Amniotic stem cell (primary cell): ENCODE results near the gene SULT1E1.

Experiments
- DNase-seq: peaks from one replicate; lab custom pipeline; 2025; lab: John Stamatoyannopoulos, UW

The SULT1E1 gene, protein sequence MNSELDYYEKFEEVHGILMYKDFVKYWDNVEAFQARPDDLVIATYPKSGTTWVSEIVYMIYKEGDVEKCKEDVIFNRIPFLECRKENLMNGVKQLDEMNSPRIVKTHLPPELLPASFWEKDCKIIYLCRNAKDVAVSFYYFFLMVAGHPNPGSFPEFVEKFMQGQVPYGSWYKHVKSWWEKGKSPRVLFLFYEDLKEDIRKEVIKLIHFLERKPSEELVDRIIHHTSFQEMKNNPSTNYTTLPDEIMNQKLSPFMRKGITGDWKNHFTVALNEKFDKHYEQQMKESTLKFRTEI

GRCh38 chr4:69860052-69860451 lies at the start of gene SULT1E1:
Gene SULT1E1, minus strand, starts transcription at chr4:69860145. Its CDS starts 2,501 bp downstream, at chr4:69857644.
- DNase-seq: no peak

DNA sequence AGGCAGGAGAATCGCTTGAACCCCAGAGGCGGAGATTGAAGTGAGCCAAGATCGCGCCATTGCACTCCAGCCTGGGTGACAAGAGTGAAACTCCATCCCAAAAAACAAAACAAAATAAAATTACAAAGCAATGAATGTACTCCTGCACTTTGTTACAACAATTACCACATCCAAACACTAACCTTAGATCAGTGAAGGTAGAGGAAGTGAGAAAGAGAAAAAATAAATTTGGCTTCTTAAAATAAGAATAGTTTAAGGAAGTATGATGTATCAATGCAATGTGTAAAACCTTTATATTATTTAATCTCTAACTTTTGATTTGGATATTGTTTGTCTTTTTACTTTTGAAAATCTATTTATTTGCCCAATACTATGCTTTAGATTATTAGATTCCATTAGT lies 49.2 kb upstream of the SULT1E1 start:
- DNase-seq: no peak

GRCh38 chr4:69907151-69907550 lies 47.2 kb upstream of the SULT1E1 start:
- DNase-seq: peak; percentile 12

GRCh38 chr4:69896530-69897116 lies 36.7 kb upstream of the SULT1E1 start:
- no peak for DNase-seq

GRCh38 chr4:69894721-69895120 lies 34.8 kb upstream of the SULT1E1 start:
- DNase-seq: no peak

DNA sequence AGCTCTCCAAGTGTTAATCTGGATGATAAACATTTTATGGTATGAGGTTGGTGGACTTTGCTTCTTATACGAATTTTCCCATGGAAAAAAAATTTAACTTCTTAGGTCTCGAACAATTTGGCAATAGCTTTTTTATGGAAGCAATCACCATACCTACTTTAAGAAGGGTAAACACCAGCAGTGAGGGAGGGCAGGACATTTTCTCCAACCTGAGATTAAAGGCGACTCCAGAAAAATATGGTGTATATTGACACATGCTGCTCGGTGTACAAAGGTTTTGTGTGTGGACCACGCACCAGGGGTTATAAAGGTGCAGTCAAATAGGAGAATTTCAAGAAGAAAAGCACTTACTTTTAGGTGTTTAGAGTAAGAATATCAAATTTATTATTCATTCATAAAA lies 34.2 kb upstream of the SULT1E1 start:
- DNase-seq: no peak

DNA sequence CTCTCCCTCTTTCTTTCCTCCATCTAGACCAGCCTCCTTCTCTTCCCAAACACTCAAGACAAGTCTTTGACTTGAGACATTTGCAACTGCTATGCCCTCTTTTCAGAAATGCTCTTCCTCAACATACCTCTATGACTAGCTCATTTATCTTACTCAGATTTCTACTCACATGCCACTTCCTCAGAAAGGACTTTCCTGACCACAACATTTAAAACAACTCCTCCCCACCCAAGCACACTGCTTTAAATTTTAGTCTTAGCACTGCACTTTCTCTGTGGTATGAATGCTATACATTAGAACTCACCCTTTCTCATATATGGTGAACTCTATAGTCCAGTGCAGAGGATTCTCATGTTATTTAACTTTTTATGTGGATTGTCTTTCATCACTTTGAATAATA lies 28.4 kb upstream of the SULT1E1 start:
- no peak for DNase-seq

DNA sequence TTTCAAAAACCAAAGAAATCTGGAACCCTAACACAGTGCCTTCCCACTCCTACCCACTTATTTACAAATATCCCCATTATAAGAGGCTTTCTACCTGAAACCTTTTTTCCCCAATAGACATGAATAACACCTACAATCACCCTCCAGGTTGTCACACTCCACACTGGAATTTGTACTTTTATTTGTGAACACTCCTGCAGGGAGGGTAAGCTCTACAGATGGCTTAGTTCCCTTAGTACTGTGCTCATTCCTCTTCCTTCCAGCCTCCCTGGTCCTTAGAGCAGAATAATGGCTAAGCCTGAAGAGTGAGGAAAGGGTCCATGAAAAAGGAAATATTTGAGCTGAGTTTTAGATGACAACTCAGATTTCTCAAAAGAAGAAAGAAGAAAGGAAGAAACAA lies 22.2 kb upstream of the SULT1E1 start:
- DNase-seq: no peak

GRCh38 chr4:69881173-69881773 lies 21.3 kb upstream of the SULT1E1 start:
- DNase-seq: peak; percentile 20

DNA sequence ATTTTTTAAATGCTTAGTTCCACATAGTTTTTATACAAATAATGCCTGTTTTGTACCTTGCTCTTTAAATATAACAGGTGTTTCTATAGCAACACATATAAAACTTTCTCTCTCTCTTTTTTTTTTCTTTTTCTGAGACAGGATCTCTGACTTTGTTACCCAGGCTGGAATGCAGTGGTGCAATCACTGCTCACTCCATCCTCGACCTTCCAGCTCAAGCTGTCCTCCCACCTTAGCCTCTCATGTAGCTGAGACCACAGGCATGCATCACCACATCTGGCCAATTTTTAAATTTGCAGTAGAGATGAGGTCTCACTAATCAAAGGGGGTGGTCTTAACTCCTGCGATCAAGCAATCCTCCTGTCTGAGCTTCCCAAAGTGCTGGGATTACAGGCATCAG lies 18.3 kb upstream of the SULT1E1 start:
- DNase-seq: no peak

DNA sequence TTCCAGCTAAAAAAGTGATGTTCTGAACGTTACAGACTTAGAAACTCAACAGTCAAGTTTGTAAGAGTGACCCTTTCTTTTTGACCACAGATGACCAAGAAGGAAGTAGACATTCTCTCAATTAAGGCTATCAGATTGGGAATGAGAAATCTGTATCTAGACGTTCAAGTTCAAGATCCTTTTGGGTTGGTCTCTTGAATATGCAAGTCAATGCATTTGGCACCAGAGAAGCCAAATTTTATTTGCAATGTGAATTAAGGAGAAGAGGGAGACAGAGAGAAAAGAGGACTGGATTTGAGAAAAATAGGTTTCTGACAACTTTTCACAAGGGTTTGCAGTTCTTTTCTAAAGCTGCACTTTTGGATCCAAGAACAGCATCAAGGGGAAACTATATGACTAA lies 17.5 kb upstream of the SULT1E1 start:
- DNase-seq: no peak

- DNase-seq: no peak
Observed at GRCh38 chr4:69876071-69876470, 16.1 kb upstream of the SULT1E1 start.

DNA sequence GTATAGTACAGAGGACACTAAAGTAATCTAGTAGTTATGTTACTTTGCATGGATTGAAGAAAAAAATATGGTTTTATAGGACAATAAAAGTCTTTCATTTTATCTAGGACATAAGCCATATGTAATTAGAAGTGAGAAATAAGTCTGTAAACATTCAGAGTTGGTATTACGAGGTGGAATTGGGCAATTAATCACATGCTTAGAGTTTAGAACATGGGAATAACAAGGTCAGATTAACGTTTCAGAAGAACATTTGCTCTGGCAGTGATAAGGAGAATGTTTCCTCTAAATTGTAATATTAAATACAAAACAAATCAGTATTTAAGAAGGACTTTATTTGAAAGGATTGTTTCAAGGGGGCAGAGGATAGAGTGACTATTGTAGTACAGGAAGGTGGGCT lies 15.6 kb upstream of the SULT1E1 start:
- no peak for DNase-seq

DNA sequence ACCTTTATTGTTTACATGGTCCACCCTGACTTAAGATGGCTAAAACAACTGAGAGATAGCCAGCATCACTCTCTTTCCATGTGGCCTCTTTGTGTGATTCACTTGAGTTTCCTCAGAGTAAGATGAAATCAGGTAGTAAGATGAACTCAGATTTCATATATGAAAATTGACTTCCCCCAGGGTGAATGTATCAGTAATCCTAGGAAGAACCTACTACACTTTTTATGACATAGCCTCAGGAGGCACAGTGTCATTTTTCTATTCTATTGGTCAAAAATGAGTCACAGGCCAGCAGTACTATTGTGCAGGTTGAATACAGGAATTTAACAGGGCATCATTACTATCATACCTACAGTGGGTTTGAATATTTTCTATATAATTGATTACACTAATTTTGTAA lies 14.6 kb upstream of the SULT1E1 start:
- no peak for DNase-seq

DNA sequence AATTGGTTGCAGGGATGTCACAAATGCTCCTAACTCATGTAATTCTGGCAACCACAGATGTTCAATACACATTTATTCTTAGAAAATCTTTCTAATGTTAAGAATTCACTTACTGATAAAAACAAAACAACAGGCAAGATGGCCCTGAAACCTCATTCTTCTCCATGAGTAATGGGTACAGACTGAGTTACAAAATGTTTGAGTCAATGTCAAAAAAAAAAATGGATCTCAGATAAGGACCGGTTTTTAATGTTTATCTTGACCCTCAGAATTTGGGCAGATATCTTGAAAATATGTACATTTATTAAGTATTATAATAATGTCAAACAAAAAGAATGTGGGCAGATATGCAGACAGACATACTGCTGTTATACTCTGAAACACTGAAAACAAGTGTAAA lies 1.8 kb upstream of the SULT1E1 start:
- DNase-seq: no peak

DNA sequence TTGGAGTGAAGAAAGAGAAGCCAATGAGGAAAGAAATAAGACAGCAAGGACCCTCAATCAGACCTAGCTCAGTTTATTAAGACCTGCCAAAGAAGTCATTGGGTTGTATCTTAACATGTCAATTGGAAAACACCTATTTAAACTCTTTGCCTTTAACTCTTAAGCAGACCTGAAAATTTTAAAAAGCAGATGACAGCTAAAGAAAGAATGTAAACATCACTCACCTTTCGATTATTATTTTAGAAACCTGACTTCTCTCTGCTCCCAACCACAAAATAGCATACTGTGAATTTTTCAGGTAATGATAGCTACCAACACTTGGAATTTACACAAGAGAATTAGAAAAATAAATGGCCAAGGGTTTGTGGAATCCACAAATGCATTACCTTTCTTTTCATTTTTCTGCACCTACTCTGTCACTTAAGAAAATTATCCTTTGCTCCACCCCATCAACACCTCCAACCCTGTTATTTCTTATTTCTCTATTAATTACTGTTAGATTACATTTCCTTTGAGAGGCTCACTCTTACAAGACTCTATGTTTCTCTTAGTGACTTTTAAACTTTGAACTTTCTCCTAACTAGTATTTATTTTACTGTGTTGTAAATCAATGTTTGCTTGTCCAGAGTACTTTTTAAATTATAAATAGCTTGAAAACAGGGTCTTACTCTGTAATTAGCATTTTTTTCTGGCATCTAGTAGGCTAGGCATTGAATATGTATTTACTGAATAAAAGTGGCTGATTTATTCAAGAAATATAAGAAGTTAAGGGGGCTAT lies 765 bp upstream of the SULT1E1 start:
- DNase-seq: no peak

DNA sequence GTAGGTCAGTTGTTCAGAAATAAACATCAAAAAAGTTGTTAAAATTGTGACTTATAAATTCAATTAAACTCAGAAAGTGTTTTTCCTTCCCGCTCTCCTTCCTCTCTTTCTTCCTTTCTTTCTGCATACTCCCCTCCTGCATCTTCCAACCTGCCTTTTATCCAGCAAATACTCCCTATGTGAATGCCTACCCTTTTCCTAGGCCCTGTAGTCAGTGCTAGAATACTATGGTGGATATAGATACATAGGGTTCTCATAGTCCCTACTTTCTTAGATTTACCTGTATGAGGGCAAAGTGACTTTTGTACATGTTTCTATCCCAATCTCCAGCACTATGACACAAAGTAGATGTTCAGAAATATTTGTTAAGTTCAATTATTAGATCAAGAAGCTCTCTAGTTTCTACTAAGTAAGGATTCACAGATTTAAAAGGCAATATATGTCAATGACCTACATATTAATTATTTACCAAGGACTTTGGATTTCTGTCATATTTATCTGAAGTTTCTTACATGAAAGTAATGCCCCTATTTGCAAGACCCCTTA lies 732 bp downstream of the SULT1E1 start:
- no peak for DNase-seq

DNA sequence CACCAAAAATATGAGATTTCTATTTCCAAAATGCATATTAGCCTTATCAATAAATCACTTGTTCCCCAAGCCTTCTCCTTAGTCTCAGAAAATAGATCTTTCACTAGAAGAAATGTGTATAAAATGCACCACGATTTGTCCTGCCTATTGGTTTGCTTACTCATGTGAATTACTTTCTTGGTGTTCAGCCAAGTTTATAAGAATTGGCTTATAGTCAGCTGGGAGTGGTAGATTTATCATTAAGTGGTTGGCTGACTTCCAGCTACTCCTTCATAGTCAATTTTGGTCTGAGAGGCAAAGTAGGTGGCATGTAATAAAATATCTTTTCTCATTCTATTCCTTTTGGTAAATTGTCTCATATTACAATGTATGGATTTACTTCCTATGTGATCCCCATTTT lies 1.3 kb downstream of the SULT1E1 start:
- no peak for DNase-seq

DNA sequence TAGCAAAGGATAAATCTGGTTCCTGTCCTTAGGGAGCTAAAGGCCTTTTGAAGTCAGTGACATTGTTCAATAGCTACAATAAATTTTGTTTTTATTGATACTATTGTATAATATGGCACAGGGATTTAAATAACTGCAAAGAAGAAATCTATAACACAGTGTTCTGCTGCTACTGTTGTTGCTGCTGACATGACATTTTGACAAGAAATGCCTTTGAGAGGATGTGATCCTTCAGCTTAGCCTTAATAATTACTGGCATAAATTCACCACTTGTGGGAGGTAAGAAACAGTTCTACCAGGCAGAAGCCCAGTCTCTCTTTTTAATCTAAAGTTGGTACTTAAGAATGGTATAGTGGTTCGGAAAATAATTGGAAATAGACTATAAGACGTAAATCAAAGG lies 4.1 kb downstream of the SULT1E1 start:
- no peak for DNase-seq

DNA sequence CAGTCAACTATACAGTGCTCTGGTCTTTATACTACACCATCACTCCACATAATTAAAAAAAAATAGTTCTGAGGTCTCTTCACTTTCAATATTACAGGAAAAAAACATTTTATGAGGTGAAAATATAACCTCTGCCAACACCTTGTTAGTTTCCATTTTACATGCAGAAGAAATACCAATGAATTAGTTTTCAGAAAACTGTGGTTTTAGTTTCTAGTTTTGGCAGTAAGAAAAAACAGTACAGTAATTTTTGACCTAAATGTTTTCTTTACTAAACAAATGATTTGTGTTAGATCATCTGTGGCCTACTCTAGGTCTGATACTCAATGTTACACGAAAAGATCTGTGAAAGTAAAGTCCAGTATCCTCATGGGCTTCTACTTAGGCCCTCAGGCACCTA lies 10.0 kb downstream of the SULT1E1 start:
- DNase-seq: no peak

DNA sequence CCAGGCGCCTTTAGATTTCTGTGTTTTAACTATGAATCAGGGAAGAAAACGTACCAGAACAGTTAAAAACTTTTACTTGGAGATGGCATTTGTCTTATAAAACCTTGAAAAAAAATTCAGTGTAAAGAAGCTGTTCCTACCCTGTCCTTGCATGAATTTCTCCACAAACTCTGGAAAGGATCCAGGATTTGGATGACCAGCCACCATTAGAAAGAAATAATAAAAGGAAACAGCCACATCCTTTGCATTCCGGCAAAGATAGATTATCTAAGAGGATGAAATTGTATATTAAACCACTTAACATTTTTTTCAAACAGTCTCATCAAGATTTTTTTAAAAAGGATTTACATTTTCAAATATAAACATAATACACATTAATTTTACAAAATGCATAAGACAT lies 10.6 kb downstream of the SULT1E1 start:
- no peak for DNase-seq

DNA sequence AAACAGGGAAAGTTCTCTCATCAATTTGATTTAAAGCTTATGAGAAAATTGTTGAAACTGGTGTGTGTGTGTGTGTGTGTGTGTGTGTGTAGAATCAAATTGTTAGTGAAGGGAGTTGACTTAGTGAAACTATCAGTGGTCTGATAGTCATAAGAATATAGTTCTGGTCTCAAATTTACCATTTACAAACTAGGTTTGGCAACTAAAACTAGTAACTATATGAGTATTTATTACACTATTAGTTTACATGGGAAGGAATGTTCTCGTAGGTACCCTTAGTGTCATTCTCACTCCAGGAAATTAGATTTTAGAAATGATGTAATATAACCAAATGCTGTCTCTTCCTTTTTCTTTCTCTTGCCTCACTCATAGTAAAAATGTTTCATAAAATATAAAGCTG lies 11.9 kb downstream of the SULT1E1 start:
- DNase-seq: no peak

- DNase-seq: no peak
Observed at GRCh38 chr4:69843932-69844331, 16.0 kb downstream of the SULT1E1 start.
